ENCODE measurements around the gene LCE5A.
"Not testable (repeated sequence)": the region's sequence is repeated elsewhere in the genome, so short reads cannot be mapped to it uniquely, and the experiment has no call there.

Gene LCE5A

GRCh38 chr1:152510503-152510902 lies at the start of gene LCE5A:
Gene LCE5A, plus strand, starts transcription at chr1:152510803. Its CDS starts 732 bp downstream, at chr1:152511535.
- no peak for DNase-seq

GRCh38 chr1:152461544-152461943 lies 49.1 kb upstream of the LCE5A start:
- peak; percentile 65 for DNase-seq

GRCh38 chr1:152462636-152463035 lies 48.0 kb upstream of the LCE5A start:
- DNase-seq, result no peak

- no peak for DNase-seq
Measured at GRCh38 chr1:152466217-152466616, 44.4 kb upstream of the LCE5A start.

DNA sequence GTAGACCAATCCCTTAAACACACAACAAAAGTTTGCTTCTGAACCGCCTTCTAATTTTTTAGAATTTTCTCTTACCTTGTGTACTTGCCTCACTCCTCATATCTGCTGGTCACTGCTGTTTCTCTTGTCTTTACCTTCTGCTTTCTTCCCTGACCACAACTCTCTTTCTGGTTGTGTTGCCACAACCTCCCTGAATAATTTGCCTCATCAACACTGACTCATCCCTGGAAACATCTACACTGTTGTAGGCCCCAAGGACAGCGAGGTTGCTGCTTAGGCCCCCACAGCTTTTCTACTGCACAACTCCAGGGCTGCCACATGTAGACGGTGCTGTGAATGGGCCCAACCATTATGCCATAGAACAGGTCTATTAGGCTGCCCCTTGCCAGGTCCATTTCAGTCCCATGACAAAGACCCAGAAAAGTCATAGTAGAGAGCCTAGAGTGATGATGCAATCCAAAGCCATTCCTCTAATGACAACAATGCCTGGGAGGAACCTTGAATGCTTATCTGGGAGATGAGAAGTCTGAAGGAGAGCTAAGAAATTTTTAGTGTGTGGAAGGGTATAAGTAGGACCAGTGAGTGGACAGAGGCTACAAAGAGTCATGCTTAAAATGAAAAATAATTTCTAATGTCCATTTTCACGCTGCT lies 36.6 kb upstream of the LCE5A start:
- DNase-seq, result no peak

- peak; percentile 70 for DNase-seq
Measured at GRCh38 chr1:152479792-152480595, 30.6 kb upstream of the LCE5A start.

- no peak for DNase-seq
Measured at GRCh38 chr1:152481869-152482664, 28.5 kb upstream of the LCE5A start.

DNA sequence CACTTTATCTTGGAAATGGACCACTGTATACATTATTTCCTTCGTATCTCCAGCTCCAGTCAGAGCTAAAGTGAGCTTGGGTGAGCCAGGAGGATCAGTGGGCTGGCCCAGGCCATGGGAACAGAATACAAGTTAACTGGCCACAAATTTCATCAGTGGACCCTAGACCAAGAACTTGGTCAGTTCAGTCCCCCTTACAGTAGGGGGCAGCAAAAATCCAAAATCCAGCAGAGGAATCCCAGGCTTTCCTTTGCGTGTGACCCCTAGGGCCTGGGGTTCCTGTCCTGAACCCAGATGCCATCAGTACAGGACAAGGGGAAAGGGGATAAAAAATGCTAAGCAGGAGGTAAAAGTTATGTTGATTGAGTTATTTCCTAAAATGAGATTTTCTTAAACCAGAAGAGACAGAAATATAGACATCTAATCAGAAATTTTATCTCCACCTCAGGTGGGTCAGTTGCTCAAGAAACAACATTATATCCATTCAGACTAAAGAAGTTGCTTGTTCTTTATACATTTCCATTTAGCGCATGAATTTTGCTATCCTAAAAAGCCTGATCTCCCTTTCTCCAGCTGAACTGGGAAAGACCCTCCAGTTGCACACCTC lies 24.1 kb upstream of the LCE5A start:
- DNase-seq, result no peak

DNA sequence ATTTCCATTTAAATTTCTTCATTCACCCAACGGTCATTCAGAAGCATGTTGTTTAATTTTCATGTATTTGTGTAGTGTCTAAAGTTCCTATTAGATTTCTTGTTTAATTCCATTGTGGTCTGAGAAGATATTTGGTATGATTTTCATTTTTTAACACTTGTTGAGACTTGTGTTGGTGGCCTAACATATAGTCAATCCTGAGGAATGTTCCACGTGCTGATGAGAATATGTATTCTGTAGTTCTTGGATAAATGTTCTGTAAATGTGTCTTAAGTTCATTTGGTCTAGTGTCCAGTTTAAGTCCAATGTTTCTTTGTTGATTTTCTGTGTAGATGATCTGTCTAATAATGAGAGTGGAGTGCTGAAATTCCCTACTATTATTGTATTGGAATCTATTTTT lies 22.7 kb upstream of the LCE5A start:
- no peak for DNase-seq

GRCh38 chr1:152491537-152491936 lies 19.1 kb upstream of the LCE5A start:
- DNase-seq, result not testable (repeated sequence)

GRCh38 chr1:152495066-152495675 lies 15.4 kb upstream of the LCE5A start:
- DNase-seq, result no peak

DNA sequence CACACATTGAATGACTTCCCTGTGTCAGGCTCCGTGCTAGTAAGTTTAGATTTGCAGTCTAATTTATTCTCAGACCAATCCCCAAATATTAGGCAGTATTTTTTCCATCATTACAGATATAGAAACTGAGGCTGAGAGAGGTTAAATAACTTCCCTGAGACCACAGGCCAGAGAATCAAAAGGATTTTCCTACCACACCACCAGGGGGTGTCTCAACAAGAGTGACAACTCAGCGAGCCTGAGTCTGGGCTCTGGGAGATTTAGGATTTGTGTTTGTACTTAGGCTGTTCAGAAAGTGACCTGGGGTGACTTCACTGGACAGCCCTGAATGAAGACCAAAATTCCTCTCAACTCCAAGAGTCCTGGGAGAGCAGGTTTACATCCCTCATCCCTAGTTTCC lies 13.3 kb upstream of the LCE5A start:
- no peak for DNase-seq

DNA sequence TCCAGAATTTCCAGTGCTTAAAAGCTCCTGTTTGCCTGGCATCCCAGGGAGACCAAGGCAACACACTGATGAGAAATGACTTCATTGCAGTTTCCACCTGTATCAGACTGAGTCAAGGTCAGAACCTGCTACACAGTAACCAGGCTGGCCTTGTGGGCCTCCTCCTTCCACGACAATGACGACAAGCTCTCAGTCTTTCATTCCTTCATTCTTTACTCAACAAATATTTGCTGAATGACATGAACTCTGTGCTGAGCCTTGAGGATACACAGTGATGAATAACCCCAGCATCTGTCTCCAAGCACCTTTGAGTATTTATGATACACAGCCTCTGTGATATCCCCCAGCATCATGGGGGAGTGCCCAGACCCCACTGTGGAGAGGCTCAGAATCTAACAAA lies 8.9 kb upstream of the LCE5A start:
- no peak for DNase-seq

- DNase-seq, result no peak
Measured at GRCh38 chr1:152502496-152503180, 8.0 kb upstream of the LCE5A start.

DNA sequence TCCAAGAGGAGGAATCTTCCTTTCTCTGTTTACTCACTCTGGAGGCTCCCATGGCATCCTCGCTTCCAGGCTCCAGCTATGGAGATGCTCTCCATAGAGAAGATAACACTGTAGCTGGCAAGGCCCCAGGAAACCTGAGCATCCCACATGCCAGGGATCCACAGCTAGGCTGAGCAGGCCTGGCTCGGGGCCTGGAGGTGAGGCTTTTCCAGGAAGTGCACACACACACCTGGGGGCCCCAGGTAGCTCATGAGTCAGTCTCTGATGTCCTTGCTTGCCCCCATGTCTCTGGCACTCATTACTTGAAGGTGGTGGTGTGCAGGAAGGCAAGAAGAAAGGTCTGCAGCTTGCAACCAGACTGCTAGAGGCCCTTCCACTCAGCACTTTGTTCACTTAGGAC lies 5.5 kb upstream of the LCE5A start:
- DNase-seq, result no peak

- DNase-seq, result no peak
Measured at GRCh38 chr1:152506899-152507498, 3.6 kb upstream of the LCE5A start.

GRCh38 chr1:152511596-152511995 lies 993 bp downstream of the LCE5A start:
- DNase-seq, result no peak

DNA sequence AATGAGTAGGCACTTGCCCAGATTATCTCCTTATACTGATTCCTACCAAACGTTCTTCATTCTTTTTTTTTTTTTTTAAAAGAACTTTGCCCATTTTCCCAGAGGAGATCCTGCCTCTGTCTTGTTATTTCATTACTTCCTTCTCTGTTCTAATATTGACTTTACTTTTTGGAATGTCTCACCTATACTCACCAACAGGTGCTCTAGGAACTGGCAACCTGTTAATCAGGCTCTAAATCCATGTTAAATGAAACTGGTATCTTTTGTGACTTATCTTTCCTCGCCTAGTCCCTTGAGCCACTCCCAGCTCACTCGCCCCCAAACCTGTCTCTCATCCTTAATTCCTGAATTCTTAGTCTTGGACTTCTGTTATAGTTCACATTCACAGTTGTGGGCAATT lies 2.5 kb downstream of the LCE5A start:
- DNase-seq, result no peak

DNA sequence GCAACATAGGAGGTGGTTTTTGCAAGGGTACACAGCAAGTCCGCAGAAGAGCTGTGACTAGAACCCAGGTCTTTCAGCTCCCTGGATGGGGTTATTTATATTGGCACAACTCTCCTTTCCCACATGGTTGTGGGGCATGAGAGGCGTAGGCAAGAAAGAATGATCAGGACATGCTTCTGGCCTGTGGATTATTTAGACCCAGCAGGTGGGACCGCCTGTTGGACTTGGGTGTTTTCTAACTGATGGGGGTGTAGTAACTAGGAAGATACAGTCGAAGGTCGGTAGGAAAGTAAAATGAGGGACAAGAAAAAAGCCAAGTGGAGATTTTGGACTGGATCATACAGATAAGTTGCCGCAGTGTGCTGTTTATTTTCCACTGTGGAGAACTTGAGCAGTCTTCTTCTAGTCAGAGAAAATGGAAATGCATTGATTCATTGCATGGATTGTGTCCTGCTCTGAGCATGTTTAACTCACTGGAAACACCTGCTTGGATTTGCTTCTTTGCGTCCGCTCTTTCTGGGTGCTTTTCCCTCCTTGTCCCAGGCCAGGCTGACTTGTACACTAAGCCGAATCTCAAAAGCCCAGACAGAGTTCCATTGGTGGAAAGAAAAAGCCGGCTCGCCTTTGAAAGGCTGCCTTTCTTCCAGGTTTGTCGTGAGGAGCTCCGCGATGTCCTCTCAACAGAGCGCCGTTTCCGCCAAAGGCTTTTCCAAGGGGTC lies 4.3 kb downstream of the LCE5A start:
- no peak for DNase-seq

DNA sequence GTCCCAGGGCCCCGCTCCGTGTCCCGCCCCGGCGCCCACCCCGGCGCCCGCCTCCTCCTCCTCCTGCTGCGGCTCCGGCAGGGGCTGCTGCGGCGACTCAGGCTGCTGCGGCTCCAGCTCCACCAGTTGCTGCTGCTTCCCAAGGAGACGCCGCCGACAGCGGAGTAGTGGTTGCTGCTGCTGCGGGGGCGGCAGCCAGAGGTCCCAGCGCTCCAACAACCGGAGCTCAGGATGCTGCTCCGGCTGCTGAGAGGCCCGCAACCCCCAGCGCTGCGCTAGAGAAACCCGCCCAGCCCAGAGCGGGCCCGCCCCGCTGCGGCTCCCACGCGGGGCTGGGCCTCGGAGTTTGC lies 4.8 kb downstream of the LCE5A start:
- no peak for DNase-seq

DNA sequence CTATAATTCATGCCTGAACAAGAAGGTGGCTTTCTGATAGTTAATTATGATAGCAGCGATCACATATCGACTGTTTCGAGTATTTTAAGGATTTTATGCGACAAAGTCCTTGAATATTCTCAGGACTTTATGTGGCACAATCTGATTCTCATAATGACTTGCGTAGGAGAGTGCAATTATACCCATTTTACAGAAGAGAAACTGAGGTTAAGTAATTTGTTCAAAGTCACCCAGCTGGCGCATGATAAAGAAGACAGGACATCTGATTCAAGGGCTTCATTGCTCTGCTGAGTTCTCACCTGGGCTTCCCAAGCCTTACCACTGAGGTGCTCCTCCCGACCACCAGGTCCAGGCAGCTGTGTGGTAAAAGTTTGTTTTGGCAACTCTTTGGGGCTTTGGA lies 5.5 kb downstream of the LCE5A start:
- DNase-seq, result no peak

Measured in stimulated activated CD4-positive, alpha-beta T cell treated with anti-CD3 and anti-CD28 coated beads, Interleukin-4, amount 100 ng/mL, for 24 hours (primary cell).